Kidney (tissue), 14 donors: ENCODE measurements around the gene HEYL. TPM values are rescaled to one million over a fixed set of nuclear protein-coding genes. Genes with fewer than 3 reads are reported as not detected.

Source experiments
- DNase-seq, 5 donors: peaks; one replicate each; pipeline ENCODE4 v3.0.0-alpha.2; 2013 to 2020
- FAIRE-seq: peaks from 2 replicates; lab custom pipeline; 2012; peaks lifted over from hg19 to GRCh38; lab: Jason Lieb, UNC
- H3K27ac ChIP-seq, 2 donors: one replicate each; pipeline ENCODE4 v1.7.0; 2013; ENCODE audit warnings: low read depth in 2 of 2, low read length in 2 of 2, inconsistent platforms in 1 of 2
- H3K27me3 ChIP-seq: one replicate; pipeline ENCODE4 v1.7.1; 2013; ENCODE audit warnings: low read length, inconsistent platforms; ENCODE audit not compliant: control insufficient read depth, insufficient read depth
- H3K36me3 ChIP-seq, 3 donors: one replicate each; pipeline versions ENCODE4 v1.7.0 to v1.7.1; 2013; ENCODE audit warnings: low read length in 3 of 3, control low read depth in 1 of 3, inconsistent platforms in 1 of 3; ENCODE audit not compliant: insufficient read depth in 3 of 3, control insufficient read depth in 2 of 3
- H3K4me1 ChIP-seq, 3 donors: one replicate each; pipeline versions ENCODE4 v1.7.0 to v1.7.1; 2013; ENCODE audit warnings: low read length in 3 of 3, inconsistent platforms in 1 of 3, low read depth in 1 of 3; ENCODE audit not compliant: control insufficient read depth in 2 of 3, insufficient read depth in 2 of 3
- H3K4me3 ChIP-seq, 3 donors: one replicate each; pipeline versions ENCODE4 v1.7.0 to v1.8.1; 2013; ENCODE audit warnings: low read length in 3 of 3, control low read depth in 1 of 3, inconsistent platforms in 1 of 3
- H3K9ac ChIP-seq, 3 donors: one replicate each; pipeline versions ENCODE4 v1.7.0 to v1.7.1; 2013; ENCODE audit warnings: low read length in 3 of 3, control low read depth in 1 of 3, inconsistent platforms in 1 of 3
- H3K9me3 ChIP-seq, 3 donors: one replicate each; pipeline versions ENCODE4 v1.7.0 to v1.7.1; 2013; ENCODE audit warnings: low read length in 3 of 3, control low read depth in 1 of 3, inconsistent platforms in 1 of 3; ENCODE audit not compliant: control insufficient read depth in 2 of 3, insufficient read depth in 1 of 3
- CTCF ChIP-seq: IDR thresholded peaks from 3 replicates; pipeline ENCODE4 v1.5.1; 2012; ENCODE audit warnings: mild to moderate bottlenecking, moderate library complexity, borderline replicate concordance; ENCODE audit not compliant: insufficient read depth; ENCODE audit errors: extremely low read depth
- intact Hi-C: fragments of 100-400 bp; cut with DNase I; formaldehyde crosslinking; loops from one replicate; pipeline ENCODE4 v1.11.1; 2022
- polyA plus RNA-seq: library from polyadenylated mRNA; stranded (reverse); fragments of 350-450 nt; fragmentation: Illumina TruSeq; extraction: RNeasy Lipid Tissue Mini Kit (QIAGEN cat#74804); gene quantifications from one replicate; pipeline ENCODE4 v1.2.3, GENCODE V29; 2014; ENCODE audit warnings: low read depth, low replicate concordance; ENCODE audit not compliant: insufficient read depth
- total RNA-seq: library from RNA; stranded (reverse); fragmentation: NEBNext Ultra II Directional; extraction: Animal tissue kit (Norgen Biotek cat#: 25700); gene quantifications from one replicate; pipeline ENCODE4 v1.2.1, GENCODE V29; 2021
- donor health status: control.
- donor health status: control.
- donor health status: control.
- donor health status: control.
- donor health status: control.
- donor health status: DM: yes; HTN: yes; CAD: no.
- donor health status: Normal renal cell carcinoma (clear cell type).

HEYL gene
- total and polyA plus RNA-seq, 2 donors from 2014 or later: 7.2 to 32.8 TPM

GRCh38 chr1:39680751-39681150, 41.3 kb upstream of the HEYL start:
- H3K9ac ChIP-seq: no peak overlapping the region
- DNase-seq: peak in 1 of 5 donors; percentile 16
- no peaks in the 10 kb centered on the region for H3K36me3 ChIP-seq
- H3K27ac ChIP-seq: no peak overlapping the region
- intact Hi-C loops: no loop called here
- H3K4me1 ChIP-seq: peaks cover 0 to 5% (median 0%) of the 10 kb centered on the region in 3 donors
- no peaks in the 10 kb centered on the region for H3K9me3 ChIP-seq
- FAIRE-seq: no peak
- no peak overlapping the region for H3K4me3 ChIP-seq
- H3K27me3 ChIP-seq: peaks cover 13% of the 10 kb centered on the region
- no peak for TF ChIP-seq CTCF

GRCh38 chr1:39679821-39680220, 40.4 kb upstream of the HEYL start:
- Histone ChIP-seq H3K9me3 (no peaks in the 10 kb centered on the region), H3K4me1 (peaks cover 0 to 5% (median 0%) of the 10 kb centered on the region in 3 donors), H3K36me3 (no peaks in the 10 kb centered on the region), H3K27ac (no peak overlapping the region), H3K4me3 (no peak overlapping the region), H3K27me3 (peaks cover 13% of the 10 kb centered on the region), H3K9ac (no peak overlapping the region)
- intact Hi-C loops: no loop called here
- TF ChIP-seq CTCF: no peak
- FAIRE-seq: no peak
- peak in 1 of 5 donors; percentile 2 for DNase-seq

- H3K27ac ChIP-seq: no peak overlapping the region
- no peaks in the 10 kb centered on the region for H3K9me3 ChIP-seq
- no peak overlapping the region for H3K9ac ChIP-seq
- DNase-seq (no peak), FAIRE-seq (no peak)
- no peak overlapping the region for H3K4me3 ChIP-seq
- H3K4me1 ChIP-seq: peaks cover 0 to 5% (median 0%) of the 10 kb centered on the region in 3 donors
- intact Hi-C loops: no loop called here
- H3K27me3 ChIP-seq: peaks cover 10% of the 10 kb centered on the region
- no peak for TF ChIP-seq CTCF
- no peaks in the 10 kb centered on the region for H3K36me3 ChIP-seq
These were observed 39.4 kb upstream of the HEYL start for GRCh38 chr1:39678889-39679288.

GRCh38 chr1:39677645-39678044, 38.2 kb upstream of the HEYL start:
- intact Hi-C loops: no loop called here
- Histone ChIP-seq H3K27me3 (peaks cover 7% of the 10 kb centered on the region), H3K9ac (no peak overlapping the region), H3K4me3 (no peak overlapping the region), H3K36me3 (no peaks in the 10 kb centered on the region), H3K9me3 (no peaks in the 10 kb centered on the region), H3K27ac (peak overlapping the region in 1 of 2 donors; percentile 2), H3K4me1 (peaks cover 0 to 5% (median 0%) of the 10 kb centered on the region in 3 donors)
- TF ChIP-seq CTCF: no peak
- no peak for DNase-seq
- no peak for FAIRE-seq
